SK-N-SH treated with all-trans-retinoic acid at 6 μM for 48 hours (cell line): ENCODE measurements around the gene TSSK6.

ENCODE experiments used
- ATAC-seq: fragments of 200-7000 bp; cut with Tn5 transposase; 3 replicates; pipeline ENCODE4 v1.9.1; 2020; ENCODE audit warnings: mild to moderate bottlenecking, moderate library complexity
- ARNTL ChIP-seq: fragments of 450-650 bp; formaldehyde crosslinking; IDR thresholded peaks from 2 replicates; pipeline ENCODE4 v1.5.0; 2020; ENCODE audit warnings: low read depth, mild to moderate bottlenecking, moderate library complexity, borderline replicate concordance
- BACH2 ChIP-seq: fragments of 250-450 bp; sonication (Bioruptor Pico); IDR thresholded peaks from 2 replicates; pipeline ENCODE4 v1.9.0; 2021; ENCODE audit warnings: mild to moderate bottlenecking, borderline replicate concordance
- CREB5 ChIP-seq: fragments of 250-450 bp; sonication (Bioruptor Pico); IDR thresholded peaks from 2 replicates; pipeline ENCODE4 v1.5.1; 2020; ENCODE audit warnings: low read depth, mild to moderate bottlenecking, moderate library complexity
- CSDC2 ChIP-seq: fragments of 250-450 bp; sonication (Bioruptor Pico); IDR thresholded peaks from 2 replicates; pipeline ENCODE4 v1.5.0; 2020; ENCODE audit warnings: mild to moderate bottlenecking, moderate library complexity
- CSRNP3 ChIP-seq: fragments of 250-450 bp; sonication (Bioruptor Pico); IDR thresholded peaks from 2 replicates; pipeline ENCODE4 v1.5.1; 2021; ENCODE audit warnings: mild to moderate bottlenecking, moderate library complexity
- ESRRG ChIP-seq: fragments of 250-450 bp; sonication (Bioruptor Pico); IDR thresholded peaks from 2 replicates; pipeline ENCODE4 v1.6.1; 2021; ENCODE audit warnings: mild to moderate bottlenecking
- ISL1 ChIP-seq: fragments of 250-450 bp; sonication (Bioruptor Pico); IDR thresholded peaks from 2 replicates; pipeline ENCODE4 v2.1.2; 2022; ENCODE audit warnings: mild to moderate bottlenecking, moderate library complexity
- POU6F1 ChIP-seq: fragments of 250-450 bp; sonication (Bioruptor Pico); IDR thresholded peaks from 2 replicates; pipeline ENCODE4 v1.8.0; 2021; ENCODE audit warnings: low read depth, mild to moderate bottlenecking, moderate library complexity, borderline replicate concordance
- PPARA ChIP-seq: fragments of 250-450 bp; sonication (Bioruptor Pico); IDR thresholded peaks from 2 replicates; pipeline ENCODE4 v1.5.0; 2020; ENCODE audit warnings: mild to moderate bottlenecking, borderline replicate concordance
- RARB ChIP-seq: fragments of 250-450 bp; sonication (Bioruptor Pico); IDR thresholded peaks from 2 replicates; pipeline ENCODE4 v1.8.0; 2021; ENCODE audit warnings: mild to moderate bottlenecking, moderate library complexity
- SNAI2 ChIP-seq: fragments of 250-450 bp; sonication (Bioruptor Pico); IDR thresholded peaks from 2 replicates; pipeline ENCODE4 v1.5.0; 2020; ENCODE audit warnings: mild to moderate bottlenecking, moderate library complexity
- TCF4 ChIP-seq: fragments of 250-450 bp; sonication (Bioruptor Pico); IDR thresholded peaks from 2 replicates; pipeline ENCODE4 v1.8.0; 2021; ENCODE audit warnings: mild to moderate bottlenecking, moderate library complexity, borderline replicate concordance
- TSHZ2 ChIP-seq: fragments of 250-450 bp; sonication (Bioruptor Pico); IDR thresholded peaks from 2 replicates; pipeline ENCODE4 v1.5.0; 2020; ENCODE audit warnings: mild to moderate bottlenecking, moderate library complexity
- ZC3H10 ChIP-seq: fragments of 250-450 bp; sonication (Bioruptor Pico); IDR thresholded peaks from 2 replicates; pipeline ENCODE4 v1.5.1; 2021; ENCODE audit warnings: mild to moderate bottlenecking, moderate library complexity
- ZFP3 ChIP-seq: fragments of 250-450 bp; sonication (Bioruptor Pico); IDR thresholded peaks from 2 replicates; pipeline ENCODE4 v1.5.0; 2020; ENCODE audit warnings: mild to moderate bottlenecking, moderate library complexity
- ZFP30 ChIP-seq: fragments of 450-650 bp; formaldehyde crosslinking; IDR thresholded peaks from 2 replicates; pipeline ENCODE4 v1.5.0; 2022; ENCODE audit warnings: mild to moderate bottlenecking, moderate library complexity
- ZNF565 ChIP-seq: fragments of 450-650 bp; formaldehyde crosslinking; conservative IDR thresholded peaks from 2 replicates; pipeline ENCODE4 v1.5.0; 2020; ENCODE audit warnings: low read depth, mild to moderate bottlenecking, moderate library complexity
- ZNF70 ChIP-seq: fragments of 450-650 bp; formaldehyde crosslinking; IDR thresholded peaks from 2 replicates; pipeline ENCODE4 v1.5.0; 2020; ENCODE audit warnings: mild to moderate bottlenecking, moderate library complexity
- TF ChIP-seq, protein P1 (sequence below): fragments of 250-450 bp; sonication (Bioruptor Pico); IDR thresholded peaks from 2 replicates; pipeline ENCODE4 v1.8.0; 2020; ENCODE audit warnings: mild to moderate bottlenecking, moderate library complexity, borderline replicate concordance

Gene TSSK6

DNA sequence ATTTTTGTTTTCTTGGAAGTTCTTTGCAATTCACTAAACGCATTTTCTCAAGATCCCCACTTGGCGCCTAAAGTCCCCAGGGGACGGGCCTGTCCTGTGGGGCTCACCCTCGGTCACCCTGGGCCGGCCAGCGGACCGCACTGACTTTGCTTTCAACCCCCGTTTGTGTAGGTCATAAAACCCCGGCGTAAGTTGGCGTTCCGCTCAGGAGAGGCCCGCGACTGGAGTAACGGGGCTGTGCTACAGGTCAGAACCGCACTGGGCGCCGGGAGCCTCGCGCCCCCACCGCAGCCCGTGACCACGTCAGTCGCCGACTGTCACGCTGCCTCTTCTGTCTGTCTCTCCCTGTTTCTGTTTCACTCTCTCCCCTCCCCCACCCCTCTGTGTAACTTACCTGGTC lies 13.6 kb downstream of the TSSK6 start (continued):
- TF ChIP-seq RARB (CRISPR knock-in tag): no peak
- TF ChIP-seq ZFP3 (CRISPR knock-in tag): no peak
- TF ChIP-seq CREB5 (CRISPR knock-in tag): no peak
- TF ChIP-seq ZNF565 (CRISPR knock-in tag): no peak
- TF ChIP-seq, all 23 proteins: peak for 0

GRCh38 chr19:19500975-19501644 lies 14.2 kb downstream of the TSSK6 start:
- no peak for TF ChIP-seq ESRRG (CRISPR knock-in tag)
- no peak for TF ChIP-seq POU6F1
- TF ChIP-seq ARNTL: no peak
- TF ChIP-seq, protein P1, sequence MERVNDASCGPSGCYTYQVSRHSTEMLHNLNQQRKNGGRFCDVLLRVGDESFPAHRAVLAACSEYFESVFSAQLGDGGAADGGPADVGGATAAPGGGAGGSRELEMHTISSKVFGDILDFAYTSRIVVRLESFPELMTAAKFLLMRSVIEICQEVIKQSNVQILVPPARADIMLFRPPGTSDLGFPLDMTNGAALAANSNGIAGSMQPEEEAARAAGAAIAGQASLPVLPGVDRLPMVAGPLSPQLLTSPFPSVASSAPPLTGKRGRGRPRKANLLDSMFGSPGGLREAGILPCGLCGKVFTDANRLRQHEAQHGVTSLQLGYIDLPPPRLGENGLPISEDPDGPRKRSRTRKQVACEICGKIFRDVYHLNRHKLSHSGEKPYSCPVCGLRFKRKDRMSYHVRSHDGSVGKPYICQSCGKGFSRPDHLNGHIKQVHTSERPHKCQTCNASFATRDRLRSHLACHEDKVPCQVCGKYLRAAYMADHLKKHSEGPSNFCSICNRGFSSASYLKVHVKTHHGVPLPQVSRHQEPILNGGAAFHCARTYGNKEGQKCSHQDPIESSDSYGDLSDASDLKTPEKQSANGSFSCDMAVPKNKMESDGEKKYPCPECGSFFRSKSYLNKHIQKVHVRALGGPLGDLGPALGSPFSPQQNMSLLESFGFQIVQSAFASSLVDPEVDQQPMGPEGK: no peak
- TF ChIP-seq CREB5 (CRISPR knock-in tag): no peak
- no peak for TF ChIP-seq CSDC2 (CRISPR knock-in tag)
- no peak for TF ChIP-seq ZNF565 (CRISPR knock-in tag)
- TF ChIP-seq ZFP30: no peak
- no peak for TF ChIP-seq SNAI2
- TF ChIP-seq TCF4 (CRISPR knock-in tag): no peak
- no peak for TF ChIP-seq ZC3H10 (CRISPR knock-in tag)
- no peak for ATAC-seq

- no peak for TF ChIP-seq ISL1 (CRISPR knock-in tag)
- TF ChIP-seq ZFP3 (CRISPR knock-in tag): no peak
- no peak for TF ChIP-seq CSRNP3 (CRISPR knock-in tag)
- no peak for TF ChIP-seq CREB5 (CRISPR knock-in tag)
- no peak for ATAC-seq
Measured at GRCh38 chr19:19499272-19499995, 15.9 kb downstream of the TSSK6 start.

DNA sequence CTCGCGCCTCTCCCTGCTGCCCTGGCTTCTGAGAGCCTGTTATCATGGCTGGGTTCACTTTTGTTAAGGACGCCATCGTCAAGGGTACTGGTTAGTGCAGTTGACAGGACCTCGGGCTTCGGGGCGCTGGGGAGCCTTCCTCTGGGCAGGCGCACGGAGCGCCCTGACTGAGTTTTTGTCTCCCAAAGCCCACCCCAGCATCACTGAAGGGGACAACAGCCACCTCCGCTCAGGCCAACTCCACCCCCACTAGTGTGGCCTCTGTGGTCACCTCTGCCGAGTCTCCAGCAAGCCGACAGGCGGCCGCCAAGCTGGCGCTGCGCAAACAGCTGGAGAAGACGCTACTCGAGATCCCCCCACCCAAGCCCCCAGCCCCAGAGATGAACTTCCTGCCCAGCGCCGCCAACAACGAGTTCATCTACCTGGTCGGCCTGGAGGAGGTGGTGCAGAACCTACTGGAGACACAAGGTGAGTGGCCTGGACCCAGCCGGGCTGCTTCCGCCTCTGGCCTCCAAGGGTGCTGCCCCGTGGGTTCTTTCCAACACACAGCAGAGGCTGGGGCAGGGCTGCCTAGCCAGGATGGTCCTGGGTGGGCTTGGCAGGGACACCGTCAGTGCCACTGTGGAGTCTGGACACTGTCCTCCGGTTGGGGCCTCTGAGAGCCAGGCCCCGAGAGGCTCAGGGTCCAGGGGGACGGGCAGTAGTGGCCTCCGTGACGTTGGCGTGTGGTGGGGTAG lies 16.9 kb downstream of the TSSK6 start:
- ATAC-seq: no peak
- TF ChIP-seq ZC3H10 (CRISPR knock-in tag) (no peak), ARNTL (no peak), ESRRG (CRISPR knock-in tag) (no peak), PPARA (CRISPR knock-in tag) (no peak), POU6F1 (no peak), CSDC2 (CRISPR knock-in tag) (no peak), ZNF70 (CRISPR knock-in tag) (no peak), ISL1 (CRISPR knock-in tag) (no peak), BACH2 (CRISPR knock-in tag) (no peak), TSHZ2 (CRISPR knock-in tag) (no peak), ZFP30 (no peak), TCF4 (CRISPR knock-in tag) (no peak)
